Karpas-422 (cell line): ENCODE measurements around the gene EVX2. TPM values are rescaled to one million over a fixed set of nuclear protein-coding genes. Genes with fewer than 3 reads are reported as not detected.
A peak's percentile ranks its signal among the peaks of the same experiment; 100 is the strongest.

Experiments used
- DNase-seq: peaks from one replicate; pipeline ENCODE4 v3.0.0-alpha.2; 2015
- H2AFZ ChIP-seq: fragments of 200-600 bp; sonication (generic); 2 replicates; pipeline ENCODE4 v1.6.1; 2014; ENCODE audit warnings: antibody characterized with exemption, low read length, mixed read lengths
- H3K27ac ChIP-seq: fragments of 200-600 bp; sonication (generic); 2 replicates; pipeline ENCODE4 v1.5.1; 2014; ENCODE audit warnings: mild to moderate bottlenecking, low read length, moderate library complexity
- H3K27me3 ChIP-seq: fragments of 200-600 bp; sonication (generic); 2 replicates; pipeline ENCODE4 v1.6.1; 2014; ENCODE audit warnings: low read length, mixed read lengths
- H3K36me3 ChIP-seq: fragments of 200-600 bp; sonication (generic); 2 replicates; pipeline ENCODE4 v1.6.1; 2014; ENCODE audit warnings: low read length, mixed read lengths; ENCODE audit not compliant: insufficient read depth
- H3K4me1 ChIP-seq: fragments of 200-600 bp; sonication (generic); 2 replicates; pipeline ENCODE4 v1.6.1; 2014; ENCODE audit warnings: mild to moderate bottlenecking, low read length, mixed read lengths
- H3K4me2 ChIP-seq: fragments of 200-600 bp; sonication (generic); 2 replicates; pipeline ENCODE4 v1.6.1; 2014; ENCODE audit warnings: low read length, low read depth, mild to moderate bottlenecking; ENCODE audit not compliant: poor library complexity, severe bottlenecking
- H3K4me3 ChIP-seq: fragments of 200-600 bp; sonication (generic); 2 replicates; pipeline ENCODE4 v1.5.1; 2014; ENCODE audit warnings: mild to moderate bottlenecking, antibody characterized with exemption, low read length, mixed read lengths
- H3K79me2 ChIP-seq: fragments of 200-600 bp; sonication (generic); 2 replicates; pipeline ENCODE4 v1.6.1; 2014; ENCODE audit warnings: mild to moderate bottlenecking, low read length, mixed read lengths
- H3K9ac ChIP-seq: fragments of 200-600 bp; sonication (generic); 2 replicates; pipeline ENCODE4 v1.6.0; 2014; ENCODE audit warnings: low read length
- H3K9me2 ChIP-seq: fragments of 200-600 bp; sonication (generic), shearing (Covaris generic); replicated peaks from 2 replicates; pipeline ENCODE4 v1.6.0; 2014; ENCODE audit warnings: mild to moderate bottlenecking, low read length, moderate library complexity; ENCODE audit not compliant: insufficient read depth
- H3K9me3 ChIP-seq: fragments of 300-700, 200-600 bp; sonication (generic); 2 replicates; pipeline ENCODE4 v1.6.1; 2014; ENCODE audit warnings: low read length, mixed read lengths
- H4K20me1 ChIP-seq: fragments of 200-600 bp; sonication (generic); 2 replicates; pipeline ENCODE4 v1.6.1; 2014; ENCODE audit warnings: mild to moderate bottlenecking, antibody characterized with exemption, low read length, low read depth; ENCODE audit not compliant: insufficient read depth
- total RNA-seq: library from RNA; depleted of rRNA; stranded (reverse); fragments of >200 nt; shearing (Covaris generic); gene quantifications from 2 replicates; pipeline ENCODE4 v1.2.3, GENCODE V29; 2014; ENCODE audit warnings: low replicate concordance; rRNA removed

Gene EVX2
- total RNA-seq, 1 experiment from 2014 or later = not detected

GRCh38 chr2:176038694-176039093 is 45.1 kb downstream of the EVX2 start:
- Histone ChIP-seq H3K9me2 (no peaks in the 10 kb centered on the region), H3K4me3 (no peak overlapping the region; the same call in 1 of the 2 replicates), H3K79me2 (no peaks in the 10 kb centered on the region), H3K4me1 (peaks cover 7% of the 10 kb centered on the region), H3K9me3 (no peaks in the 10 kb centered on the region), H3K27ac (no peak overlapping the region), H3K36me3 (no peaks in the 10 kb centered on the region), H3K27me3 (no peaks in the 10 kb centered on the region), H3K9ac (no peak overlapping the region), H2AFZ (no peak overlapping the region), H4K20me1 (no peaks in the 10 kb centered on the region), H3K4me2 (no peak overlapping the region)
- peak; percentile 42 for DNase-seq

GRCh38 chr2:176035013-176035691 is 48.6 kb downstream of the EVX2 start:
- Histone ChIP-seq H4K20me1 (no peaks in the 10 kb centered on the region), H3K9ac (no peak overlapping the region), H3K4me1 (peaks cover 7% of the 10 kb centered on the region), H3K27me3 (0 out of 2 replicates have a peak, but pooled peaks cover 3% of the 10 kb centered on the region), H3K36me3 (no peaks in the 10 kb centered on the region), H3K4me3 (no peak overlapping the region), H3K4me2 (no peak overlapping the region), H3K27ac (no peak overlapping the region), H3K79me2 (no peaks in the 10 kb centered on the region), H2AFZ (no peak overlapping the region), H3K9me3 (no peaks in the 10 kb centered on the region), H3K9me2 (no peaks in the 10 kb centered on the region)
- DNase-seq = no peak

GRCh38 chr2:176027806-176028205 is 56.0 kb downstream of the EVX2 start:
- H3K27me3 ChIP-seq = peaks cover 3% of the 10 kb centered on the region; the same call in 1 of the 2 replicates
- H4K20me1 ChIP-seq = no peaks in the 10 kb centered on the region
- no peak for DNase-seq
- H3K4me2 ChIP-seq = no peak overlapping the region
- no peak overlapping the region for H3K27ac ChIP-seq
- no peak overlapping the region for H2AFZ ChIP-seq
- no peak overlapping the region for H3K9ac ChIP-seq
- H3K4me3 ChIP-seq = no peak overlapping the region
- no peaks in the 10 kb centered on the region for H3K79me2 ChIP-seq
- no peaks in the 10 kb centered on the region for H3K9me3 ChIP-seq
- H3K36me3 ChIP-seq = no peaks in the 10 kb centered on the region
- H3K9me2 ChIP-seq = no peaks in the 10 kb centered on the region
- no peaks in the 10 kb centered on the region for H3K4me1 ChIP-seq

Other genes starting within 250 kb of the EVX2 start
- 17.1 and 69.0 TPM in 2 replicates for gene LNPK, start 81.7 kb downstream of the EVX2 start, total RNA-seq
- gene HOXD13, start 8.8 kb upstream of the EVX2 start, total RNA-seq = not detected in 2 replicates
- gene HOXD12, start 15.8 kb upstream of the EVX2 start, total RNA-seq = 1.0 and 1.9 TPM in 2 replicates
- not detected in 2 replicates for gene HOXD11, start 23.3 kb upstream of the EVX2 start, total RNA-seq
- not detected in 2 replicates for gene HOXD10, start 32.8 kb upstream of the EVX2 start, total RNA-seq
- gene HOXD9, start 38.8 kb upstream of the EVX2 start, total RNA-seq = not detected in 2 replicates
- gene HOXD8, start 45.7 kb upstream of the EVX2 start, total RNA-seq = not detected in 2 replicates
- gene HOXD4, start 67.6 kb upstream of the EVX2 start, total RNA-seq = not detected in 2 replicates
- not detected in 2 replicates for gene HOXD3, start 73.3 kb upstream of the EVX2 start, total RNA-seq
- not detected in 2 replicates for gene HOXD1, start 104.7 kb upstream of the EVX2 start, total RNA-seq
- 64.8 and 106 TPM in 2 replicates for gene MTX2, start 185.5 kb upstream of the EVX2 start, total RNA-seq